Measurements from ENCODE around the gene KHNYN.

- TF ChIP-seq, protein P1, sequence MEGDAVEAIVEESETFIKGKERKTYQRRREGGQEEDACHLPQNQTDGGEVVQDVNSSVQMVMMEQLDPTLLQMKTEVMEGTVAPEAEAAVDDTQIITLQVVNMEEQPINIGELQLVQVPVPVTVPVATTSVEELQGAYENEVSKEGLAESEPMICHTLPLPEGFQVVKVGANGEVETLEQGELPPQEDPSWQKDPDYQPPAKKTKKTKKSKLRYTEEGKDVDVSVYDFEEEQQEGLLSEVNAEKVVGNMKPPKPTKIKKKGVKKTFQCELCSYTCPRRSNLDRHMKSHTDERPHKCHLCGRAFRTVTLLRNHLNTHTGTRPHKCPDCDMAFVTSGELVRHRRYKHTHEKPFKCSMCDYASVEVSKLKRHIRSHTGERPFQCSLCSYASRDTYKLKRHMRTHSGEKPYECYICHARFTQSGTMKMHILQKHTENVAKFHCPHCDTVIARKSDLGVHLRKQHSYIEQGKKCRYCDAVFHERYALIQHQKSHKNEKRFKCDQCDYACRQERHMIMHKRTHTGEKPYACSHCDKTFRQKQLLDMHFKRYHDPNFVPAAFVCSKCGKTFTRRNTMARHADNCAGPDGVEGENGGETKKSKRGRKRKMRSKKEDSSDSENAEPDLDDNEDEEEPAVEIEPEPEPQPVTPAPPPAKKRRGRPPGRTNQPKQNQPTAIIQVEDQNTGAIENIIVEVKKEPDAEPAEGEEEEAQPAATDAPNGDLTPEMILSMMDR (IDR thresholded peaks at IDR 0.05) = no peak
- TF ChIP-seq POLR2A (IDR thresholded peaks at IDR 0.05) = no peak
- no peak for TF ChIP-seq POLR2AphosphoS5 (IDR thresholded peaks at IDR 0.05)
- no peak for TF ChIP-seq EP300 (IDR thresholded peaks at IDR 0.05; ENCODE audit: low read depth)
These were observed 6.2 kb downstream of the KHNYN start for GRCh38 chr14:24435998-24436354.
